Nephron (organoid): ENCODE results near the gene SPEM1.
A peak's percentile ranks its signal among the peaks of the same experiment; 100 is the strongest.

Source experiments
- H3K27ac Mint-ChIP-seq, 3 experiments: 2 replicates each; pipeline ENCODE4 v1.8.0; 2020; ENCODE audit warnings: mixed read lengths in 3 of 3, mild to moderate bottlenecking in 2 of 3, moderate library complexity in 1 of 3
- H3K27me3 Mint-ChIP-seq: 2 replicates; pipeline ENCODE4 v1.8.0; 2021; ENCODE audit warnings: low read depth, mild to moderate bottlenecking, moderate library complexity, mixed read lengths
- H3K36me3 Mint-ChIP-seq: 2 replicates; pipeline ENCODE4 v1.8.0; 2020; ENCODE audit warnings: low read depth, mixed read lengths
- H3K4me1 Mint-ChIP-seq: 2 replicates; pipeline ENCODE4 v1.8.0; 2020; ENCODE audit warnings: mixed read lengths
- H3K4me3 Mint-ChIP-seq, 3 experiments: 2 replicates each; pipeline ENCODE4 v1.8.0; 2020; ENCODE audit warnings: mild to moderate bottlenecking in 3 of 3, mixed read lengths in 3 of 3, moderate library complexity in 2 of 3
- H3K9me3 Mint-ChIP-seq: 2 replicates; pipeline ENCODE4 v1.8.0; 2020; ENCODE audit warnings: mixed read lengths
- CTCF ChIP-seq, 3 experiments: fragments of 200-600 bp; sonication (generic); IDR thresholded peaks; one replicate each; pipeline ENCODE4 v1.5.0; 2021; ENCODE audit warnings: antibody characterized with exemption in 3 of 3; ENCODE audit not compliant: unreplicated experiment in 3 of 3

The SPEM1 gene

DNA sequence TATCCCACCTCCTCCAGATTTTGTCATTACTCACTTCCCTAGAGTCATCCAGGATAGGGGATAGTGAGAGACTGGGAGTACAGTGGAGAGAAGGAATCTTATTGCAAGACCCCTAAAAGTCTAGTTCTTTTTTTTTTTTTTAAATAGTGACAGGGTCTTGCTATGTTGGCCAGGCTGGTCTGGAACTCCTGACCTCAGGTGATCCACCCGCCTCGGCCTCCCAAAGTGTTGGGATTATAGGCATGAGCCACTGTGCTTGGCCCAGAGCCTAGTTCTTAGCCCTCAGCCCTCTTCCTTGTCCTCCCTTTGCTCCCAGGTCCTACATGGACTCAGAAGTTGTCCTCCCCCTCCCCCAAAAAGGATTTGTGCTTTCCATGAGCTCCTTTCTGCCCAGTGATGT, 22.0 kb downstream of the SPEM1 start:
- H3K27me3 Mint-ChIP-seq: peaks cover 9% of the 10 kb centered on the region
- no peaks in the 10 kb centered on the region for H3K36me3 Mint-ChIP-seq
- H3K27ac Mint-ChIP-seq: peak overlapping the region; percentile 97 to 99 (median 99)
- peaks cover 75% of the 10 kb centered on the region for H3K4me1 Mint-ChIP-seq
- peak overlapping the region; percentile 54 to 98 (median 68) for H3K4me3 Mint-ChIP-seq
- no peaks in the 10 kb centered on the region for H3K9me3 Mint-ChIP-seq
- TF ChIP-seq CTCF (IDR thresholded peaks at IDR 0.05; ENCODE audit: unreplicated experiment in 3 of 3): no peak

GRCh38 chr17:7443499-7444485, 23.7 kb downstream of the SPEM1 start:
- Mint-ChIP-seq H3K4me1 (peaks cover 72% of the 10 kb centered on the region), H3K27ac (peak overlapping the region; percentile 66 to 86 (median 85)), H3K36me3 (peaks cover 4% of the 10 kb centered on the region), H3K9me3 (no peaks in the 10 kb centered on the region), H3K27me3 (peaks cover 4% of the 10 kb centered on the region), H3K4me3 (peak overlapping the region; percentile 82 to 94 (median 86))
- no peak for TF ChIP-seq CTCF (IDR thresholded peaks at IDR 0.05; ENCODE audit: unreplicated experiment in 3 of 3)

- Mint-ChIP-seq H3K9me3 (no peaks in the 10 kb centered on the region), H3K4me1 (peaks cover 69% of the 10 kb centered on the region), H3K27me3 (peaks cover 4% of the 10 kb centered on the region), H3K27ac (peak within 1 kb of the TSS; percentile 86 to 90 (median 87)), H3K36me3 (peaks cover 5% of the 10 kb centered on the region), H3K4me3 (peak within 1 kb of the TSS; percentile 82 to 94 (median 86))
- peak in 2 of 3 experiments; percentile 7 to 11 for TF ChIP-seq CTCF (IDR thresholded peaks at IDR 0.05; ENCODE audit: unreplicated experiment in 3 of 3)
These were observed 24.8 kb downstream of the SPEM1 start, which contains the start of gene CHRNB1 for GRCh38 chr17:7444682-7445618. Gene CHRNB1, plus strand, starts transcription at chr17:7445061. Its CDS starts 67 bp downstream, at chr17:7445128.

DNA sequence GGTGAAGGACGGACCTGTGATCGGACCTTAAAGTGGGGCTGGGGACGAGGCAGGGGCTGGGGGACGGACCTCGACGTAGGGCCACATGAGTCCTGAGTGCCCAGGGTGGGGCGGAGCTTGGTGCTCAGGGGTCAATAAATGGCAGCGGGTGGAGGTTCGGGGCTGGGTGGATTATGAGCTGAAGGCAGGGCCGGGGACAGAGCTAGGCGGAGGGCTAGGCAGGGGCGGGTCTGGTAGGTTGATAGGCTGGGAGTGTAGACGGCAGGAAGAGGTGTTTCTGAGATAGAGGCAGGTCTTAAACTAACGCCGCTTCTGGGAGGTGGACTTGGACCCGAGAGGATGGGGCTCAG, 25.5 kb downstream of the SPEM1 start:
- Mint-ChIP-seq H3K27ac (peak overlapping the region; percentile 86 to 90 (median 87)), H3K4me3 (peak overlapping the region; percentile 82 to 94 (median 86)), H3K9me3 (no peaks in the 10 kb centered on the region), H3K27me3 (peaks cover 4% of the 10 kb centered on the region), H3K4me1 (peaks cover 63% of the 10 kb centered on the region), H3K36me3 (peaks cover 5% of the 10 kb centered on the region)
- no peak for TF ChIP-seq CTCF (IDR thresholded peaks at IDR 0.05; ENCODE audit: unreplicated experiment in 3 of 3)

- no peaks in the 10 kb centered on the region for H3K9me3 Mint-ChIP-seq
- H3K4me3 Mint-ChIP-seq: peak overlapping the region in 2 of 3 experiments; percentile 50 to 82
- H3K4me1 Mint-ChIP-seq: peaks cover 38% of the 10 kb centered on the region
- H3K27me3 Mint-ChIP-seq: peaks cover 4% of the 10 kb centered on the region
- peak overlapping the region in 2 of 3 experiments; percentile 48 to 49 for H3K27ac Mint-ChIP-seq
- TF ChIP-seq CTCF (IDR thresholded peaks at IDR 0.05; ENCODE audit: unreplicated experiment in 3 of 3): no peak
- H3K36me3 Mint-ChIP-seq: peaks cover 9% of the 10 kb centered on the region
These were observed 28.3 kb downstream of the SPEM1 start for GRCh38 chr17:7448461-7448860.
